Measurements from ENCODE around the gene DDR1.

DDR1 gene

DNA sequence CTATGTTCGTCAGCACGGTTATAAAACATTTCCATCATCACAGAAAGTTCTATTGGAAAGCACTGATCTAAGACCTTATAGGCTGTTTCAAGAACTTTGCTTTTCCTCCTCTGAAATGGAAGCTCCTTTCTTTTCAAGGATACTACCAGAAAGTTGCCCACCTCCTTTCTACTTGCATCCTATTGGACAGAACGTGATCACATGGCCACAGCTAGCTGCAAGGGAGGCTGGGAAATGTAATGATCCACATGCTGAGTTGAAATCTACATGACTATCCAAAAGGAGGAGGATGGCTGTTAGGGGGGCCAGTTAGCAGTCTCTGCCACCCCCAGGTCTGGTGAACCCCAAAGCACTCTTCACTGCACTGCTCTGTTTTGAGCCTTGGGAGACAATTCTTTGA is 44.4 kb downstream of the DDR1 start:
- TF ChIP-seq, protein P1, sequence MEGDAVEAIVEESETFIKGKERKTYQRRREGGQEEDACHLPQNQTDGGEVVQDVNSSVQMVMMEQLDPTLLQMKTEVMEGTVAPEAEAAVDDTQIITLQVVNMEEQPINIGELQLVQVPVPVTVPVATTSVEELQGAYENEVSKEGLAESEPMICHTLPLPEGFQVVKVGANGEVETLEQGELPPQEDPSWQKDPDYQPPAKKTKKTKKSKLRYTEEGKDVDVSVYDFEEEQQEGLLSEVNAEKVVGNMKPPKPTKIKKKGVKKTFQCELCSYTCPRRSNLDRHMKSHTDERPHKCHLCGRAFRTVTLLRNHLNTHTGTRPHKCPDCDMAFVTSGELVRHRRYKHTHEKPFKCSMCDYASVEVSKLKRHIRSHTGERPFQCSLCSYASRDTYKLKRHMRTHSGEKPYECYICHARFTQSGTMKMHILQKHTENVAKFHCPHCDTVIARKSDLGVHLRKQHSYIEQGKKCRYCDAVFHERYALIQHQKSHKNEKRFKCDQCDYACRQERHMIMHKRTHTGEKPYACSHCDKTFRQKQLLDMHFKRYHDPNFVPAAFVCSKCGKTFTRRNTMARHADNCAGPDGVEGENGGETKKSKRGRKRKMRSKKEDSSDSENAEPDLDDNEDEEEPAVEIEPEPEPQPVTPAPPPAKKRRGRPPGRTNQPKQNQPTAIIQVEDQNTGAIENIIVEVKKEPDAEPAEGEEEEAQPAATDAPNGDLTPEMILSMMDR (IDR thresholded peaks at IDR 0.05; ENCODE audit: low read depth, low read length, missing control alignments): no peak
- DNase-seq (ENCODE audit: low read depth): no peak
- in situ Hi-C loops (cut with HindIII; ENCODE audit: low sequenced_read_pairs): no loop called here

DNA sequence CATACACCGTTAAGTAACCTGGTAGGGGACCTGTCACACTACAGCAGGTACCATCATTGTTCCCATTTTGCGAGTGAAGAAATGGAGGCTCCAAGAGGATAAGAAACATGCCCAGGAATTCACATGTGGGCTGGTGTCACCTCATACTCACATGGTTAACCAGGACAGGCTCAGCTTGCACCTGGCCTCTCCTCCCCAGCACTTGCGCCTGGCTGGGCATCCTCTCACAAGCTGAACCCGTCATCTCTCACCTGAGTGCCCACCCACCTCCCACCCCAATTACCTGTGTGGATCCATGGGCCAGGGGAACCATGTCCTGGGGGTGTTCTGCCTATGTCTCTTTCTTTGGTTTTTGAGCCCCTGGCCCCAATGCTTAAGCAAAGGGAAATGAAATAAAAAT is 46.2 kb downstream of the DDR1 start:
- no peak for DNase-seq (ENCODE audit: low read depth)
- in situ Hi-C loops (cut with HindIII; ENCODE audit: low sequenced_read_pairs): no loop called here
- no peak overlapping the region for H3K4me3 ChIP-seq (ENCODE audit: low read depth, low read length)
- TF ChIP-seq, protein P1 (IDR thresholded peaks at IDR 0.05; ENCODE audit: low read depth, low read length, missing control alignments): no peak

More for the DNA sequence above, 44.4 kb downstream of the DDR1 start:
- no peak overlapping the region for H3K4me3 ChIP-seq (ENCODE audit: low read depth, low read length)

- DNase-seq (ENCODE audit: low read depth): no peak
- no peak overlapping the region for H3K4me3 ChIP-seq (ENCODE audit: low read depth, low read length)
- TF ChIP-seq, protein P1 (IDR thresholded peaks at IDR 0.05; ENCODE audit: low read depth, low read length, missing control alignments): no peak
- in situ Hi-C loops (cut with HindIII; ENCODE audit: low sequenced_read_pairs): no loop called here
These were observed 47.0 kb downstream of the DDR1 start for GRCh38 chr6:30931272-30931671.

GRCh38 chr6:30931969-30932645 is 47.8 kb downstream of the DDR1 start, which contains the start of gene SFTA2:
Gene SFTA2, minus strand, starts transcription at chr6:30932170. Its CDS starts 74 bp downstream, at chr6:30932096.
- TF ChIP-seq, protein P1 (IDR thresholded peaks at IDR 0.05; ENCODE audit: low read depth, low read length, missing control alignments): no peak
- in situ Hi-C loops (cut with HindIII; ENCODE audit: low sequenced_read_pairs): no loop called here
- DNase-seq (ENCODE audit: low read depth): no peak
- H3K4me3 ChIP-seq (ENCODE audit: low read depth, low read length): no peak within 1 kb of the TSS

DNA sequence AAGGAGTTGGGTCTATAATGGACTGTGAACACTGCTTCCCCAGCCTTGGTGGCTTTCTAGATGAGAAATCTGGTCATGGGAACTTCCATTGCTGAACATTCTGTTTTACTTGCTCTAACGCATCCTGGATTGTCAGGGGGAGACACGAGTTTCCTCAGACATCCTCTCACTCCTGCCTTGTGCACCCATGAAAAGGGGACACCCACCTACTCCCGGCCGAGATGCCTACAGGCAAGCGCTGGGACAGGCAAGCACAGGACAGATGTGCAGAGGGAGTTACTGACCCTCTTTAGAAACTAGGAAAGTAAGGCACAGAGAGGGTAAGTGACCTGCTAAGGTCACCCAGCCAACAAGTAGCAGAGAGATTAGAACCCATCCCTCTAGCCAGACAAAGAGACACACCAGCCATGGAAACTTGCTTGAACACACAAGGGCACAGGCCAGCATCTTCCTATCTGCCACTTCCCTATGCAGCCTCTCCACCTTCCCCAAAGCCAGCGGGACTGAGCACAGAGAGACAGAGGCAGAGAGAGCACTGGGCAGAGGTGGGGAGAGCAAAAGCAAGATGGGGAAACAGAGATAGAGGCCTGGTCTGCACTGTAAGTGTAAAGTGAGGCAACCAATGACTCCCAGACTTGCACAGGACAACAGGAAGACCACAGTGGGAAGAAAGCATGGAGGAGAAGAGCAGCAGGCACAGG is 48.5 kb downstream of the DDR1 start:
- in situ Hi-C loops (cut with HindIII; ENCODE audit: low sequenced_read_pairs): no loop called here
- TF ChIP-seq, protein P1 (IDR thresholded peaks at IDR 0.05; ENCODE audit: low read depth, low read length, missing control alignments): no peak
- DNase-seq (ENCODE audit: low read depth): no peak
- no peak overlapping the region for H3K4me3 ChIP-seq (ENCODE audit: low read depth, low read length)

DNA sequence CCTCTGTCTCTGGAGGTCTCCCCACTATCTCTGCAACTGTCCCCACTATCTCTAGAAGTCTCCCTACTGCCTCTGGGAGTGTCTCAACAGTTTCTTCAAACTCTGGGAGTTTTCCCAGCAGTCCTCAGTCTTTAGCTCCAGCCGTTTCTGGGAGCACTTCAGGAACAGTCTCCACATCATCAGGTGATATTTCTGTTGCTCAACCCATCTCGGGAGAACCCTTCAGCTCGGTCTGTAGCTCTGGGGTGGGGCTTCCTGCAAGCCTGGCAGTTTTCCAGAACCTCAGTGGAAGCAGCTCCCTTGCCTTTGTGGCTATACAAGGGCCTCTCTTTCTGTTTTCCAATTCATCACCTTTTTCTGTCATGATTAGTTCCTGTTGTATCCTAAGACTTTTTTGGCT is 50.7 kb downstream of the DDR1 start:
- H3K4me3 ChIP-seq (ENCODE audit: low read depth, low read length): no peak overlapping the region
- DNase-seq (ENCODE audit: low read depth): no peak
- in situ Hi-C loops (cut with HindIII; ENCODE audit: low sequenced_read_pairs): no loop called here
- TF ChIP-seq, protein P1 (IDR thresholded peaks at IDR 0.05; ENCODE audit: low read depth, low read length, missing control alignments): no peak

Data from astrocyte of the cerebellum (primary cell).